Vagina (tissue), 2 donors: ENCODE measurements around the gene IPO8.

Experiments used
- CTCF ChIP-seq, 3 experiments: fragments of 450-650 bp in 2 of 3; fragments of 200-600 bp in 1 of 3; sonication (generic) in 1 of 3; IDR thresholded peaks; one replicate each; pipeline ENCODE4 v1.5.1; 2017 to 2019; ENCODE audit warnings: antibody characterized with exemption in 3 of 3, mild to moderate bottlenecking in 2 of 3, moderate library complexity in 2 of 3
- POLR2A ChIP-seq, 2 donors: fragments of 450-650 bp; IDR thresholded peaks; one replicate each; pipeline ENCODE4 v1.6.1; 2017; ENCODE audit warnings: antibody characterized with exemption in 2 of 2, mild to moderate bottlenecking in 2 of 2, moderate library complexity in 2 of 2

- TF ChIP-seq POLR2A (IDR thresholded peaks at IDR 0.05) (no peak), CTCF (IDR thresholded peaks at IDR 0.05) (no peak)
Measured at GRCh38 chr12:30700216-30700900, 4.7 kb upstream of the IPO8 start.
